Psoas muscle (tissue), 8 donors: Measurements from ENCODE around the gene THAP4. TPM values are rescaled to one million over a fixed set of nuclear protein-coding genes. Genes with fewer than 3 reads are reported as not detected.

Experiments used
- ATAC-seq, 4 donors: fragments of 200-7000 bp; cut with Tn5 transposase; one replicate each; pipeline ENCODE4 v1.9.1; 2020; ENCODE audit warnings: moderate library complexity in 3 of 4, mild to moderate bottlenecking in 2 of 4
- DNase-seq, 2 donors: peaks; one replicate each; pipeline ENCODE4 v3.0.0-alpha.2; 2020
- H3K27ac ChIP-seq: fragments of 200-600 bp; one replicate; pipeline ENCODE4 v1.8.0; 2022
- H3K27me3 ChIP-seq, 3 donors: fragments of 200-600 bp in 1 of 3; one replicate each; pipeline versions ENCODE4 v1.6.1 to v1.8.0; 2013 to 2022; ENCODE audit warnings: low read length in 2 of 3, mild to moderate bottlenecking in 2 of 3, moderate library complexity in 1 of 3; ENCODE audit not compliant: insufficient read depth in 3 of 3
- H3K36me3 ChIP-seq, 2 donors: fragments of 200-600 bp in 1 of 2; one replicate each; pipeline versions ENCODE4 v1.6.1 to v1.8.0; 2013 to 2022; ENCODE audit warnings: low read depth in 1 of 2, mild to moderate bottlenecking in 1 of 2, moderate library complexity in 1 of 2; ENCODE audit not compliant: insufficient read depth in 1 of 2
- H3K4me1 ChIP-seq: fragments of 200-600 bp; one replicate; pipeline ENCODE4 v1.8.0; 2022
- H3K4me3 ChIP-seq: fragments of 200-600 bp; one replicate; pipeline ENCODE4 v1.8.0; 2022; ENCODE audit warnings: mild to moderate bottlenecking
- H3K9me3 ChIP-seq: fragments of 200-600 bp; one replicate; pipeline ENCODE4 v1.8.0; 2022
- WGBS, 3 donors: extraction: QIAGEN DNeasy Blood & Tissue Kit; methylation state at CpG; one replicate each; pipeline versions ENCODE4 v1.1.6 to v1.1.7; 2013; 5-methylcytosine and 5-hydroxymethylcytosine counted together
- intact Hi-C, 2 donors: fragments of 100-400 bp; cut with DNase I; formaldehyde crosslinking; loops; one replicate each; pipeline versions ENCODE4 v1.11.0 to v1.14.2; 2022
- polyA plus RNA-seq, 3 donors: library from polyadenylated mRNA; stranded (reverse); fragments of 200-250 nt; gene quantifications; one replicate each; pipeline ENCODE4 v1.2.3, GENCODE V29; 2013
- total RNA-seq, 4 donors: library from RNA; stranded (reverse); fragmentation: NEBNext Ultra II Directional in 2 of 4; extraction: Animal tissue kit (Norgen Biotek cat#: 25700) in 2 of 4; gene quantifications; one replicate each; pipeline versions ENCODE4 v1.2.1 to v1.2.4, GENCODE V29; 2021 to 2023
- TF ChIP-seq, protein P1 (sequence below): fragments of 200-600 bp; IDR thresholded peaks from one replicate; pipeline ENCODE4 v1.8.0; 2022; ENCODE audit warnings: antibody characterized with exemption
- donor health status: healthy with polysubstance abuse.
- donor health status: DM: no; HTN: no; CAD: no; lungs with moderate emphysema.
- donor health status: Bipolar disorder and iron deficiency.
- donor health status: healthy.
- donor health status: DM: yes; HTN: yes; CAD: no.
- donor health status: DM: no; HTN: no; CAD: no.
- donor health status: DM: no; HTN: no; CAD: no.
- donor health status: DM: yes; HTN: yes; CAD: no.

The THAP4 gene
- total and polyA plus RNA-seq, 7 donors = 64.9 to 133 (median 89.6) TPM

DNA sequence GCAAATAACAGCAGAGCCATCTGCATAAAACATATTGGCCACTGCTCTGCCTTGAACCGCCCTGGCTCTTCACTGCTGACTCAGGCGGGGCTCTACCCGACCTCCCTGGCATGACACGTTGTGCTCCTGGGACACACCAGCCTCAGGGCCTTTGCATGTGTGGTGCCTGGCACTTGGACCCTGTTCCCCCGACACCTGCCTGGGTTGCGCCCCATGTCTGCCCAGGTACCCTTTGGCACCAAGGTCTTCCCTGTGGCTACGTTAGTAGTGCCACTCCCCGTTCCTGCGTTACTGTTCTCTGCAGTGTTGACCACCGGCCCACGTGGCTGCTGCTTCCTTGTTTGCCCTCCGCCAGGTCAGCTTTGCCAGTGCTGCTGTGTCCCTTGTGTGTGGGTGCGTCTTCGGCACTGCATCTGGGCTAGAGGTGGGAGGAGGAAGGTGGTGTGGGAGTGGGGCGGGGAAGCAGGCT lies 20.9 kb upstream of the THAP4 start:
- no peaks in the 10 kb centered on the region for H3K27me3 ChIP-seq
- TF ChIP-seq, protein P1, sequence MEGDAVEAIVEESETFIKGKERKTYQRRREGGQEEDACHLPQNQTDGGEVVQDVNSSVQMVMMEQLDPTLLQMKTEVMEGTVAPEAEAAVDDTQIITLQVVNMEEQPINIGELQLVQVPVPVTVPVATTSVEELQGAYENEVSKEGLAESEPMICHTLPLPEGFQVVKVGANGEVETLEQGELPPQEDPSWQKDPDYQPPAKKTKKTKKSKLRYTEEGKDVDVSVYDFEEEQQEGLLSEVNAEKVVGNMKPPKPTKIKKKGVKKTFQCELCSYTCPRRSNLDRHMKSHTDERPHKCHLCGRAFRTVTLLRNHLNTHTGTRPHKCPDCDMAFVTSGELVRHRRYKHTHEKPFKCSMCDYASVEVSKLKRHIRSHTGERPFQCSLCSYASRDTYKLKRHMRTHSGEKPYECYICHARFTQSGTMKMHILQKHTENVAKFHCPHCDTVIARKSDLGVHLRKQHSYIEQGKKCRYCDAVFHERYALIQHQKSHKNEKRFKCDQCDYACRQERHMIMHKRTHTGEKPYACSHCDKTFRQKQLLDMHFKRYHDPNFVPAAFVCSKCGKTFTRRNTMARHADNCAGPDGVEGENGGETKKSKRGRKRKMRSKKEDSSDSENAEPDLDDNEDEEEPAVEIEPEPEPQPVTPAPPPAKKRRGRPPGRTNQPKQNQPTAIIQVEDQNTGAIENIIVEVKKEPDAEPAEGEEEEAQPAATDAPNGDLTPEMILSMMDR = no peak
- no peak for DNase-seq
- H3K36me3 ChIP-seq = peaks cover 3 to 86% of the 10 kb centered on the region in 2 donors
- H3K9me3 ChIP-seq = no peaks in the 10 kb centered on the region
- no peak overlapping the region for H3K4me3 ChIP-seq
- H3K4me1 ChIP-seq = no peaks in the 10 kb centered on the region
- WGBS, 3 donors = 87 to 91% (median 88%) methylated on average over 15 of the region's 15 CpGs
- no peak for ATAC-seq
- no peak overlapping the region for H3K27ac ChIP-seq
- intact Hi-C loops = no loop called here

DNA sequence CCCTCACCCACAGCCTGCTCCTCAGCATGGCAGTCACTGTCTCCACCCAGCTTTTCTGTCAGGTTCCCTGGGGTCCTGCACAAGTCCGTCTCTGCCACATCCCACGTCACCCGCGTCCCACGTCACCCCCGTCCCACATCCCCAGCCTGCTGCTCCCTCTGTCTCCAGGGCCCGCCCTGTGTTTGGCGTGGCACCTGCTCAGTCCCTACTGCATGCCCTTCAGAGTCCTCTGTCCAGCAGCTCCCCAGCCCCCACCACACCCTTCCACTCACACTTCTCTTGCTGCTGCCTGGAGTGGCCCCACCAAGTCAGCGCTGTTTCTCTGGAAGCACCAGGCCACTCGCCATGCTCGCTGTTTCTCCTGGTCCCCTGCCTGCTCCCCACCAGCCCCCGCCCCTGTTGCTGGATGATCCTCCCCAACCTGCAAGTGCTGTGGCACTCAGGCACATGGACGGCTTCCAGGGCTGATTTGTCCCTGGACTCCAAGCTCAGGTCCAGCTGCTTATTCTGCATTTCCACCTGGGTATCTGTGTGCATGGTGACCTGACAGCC lies 19.3 kb upstream of the THAP4 start:
- H3K36me3 ChIP-seq = peaks cover 0 to 90% of the 10 kb centered on the region in 2 donors

DNA sequence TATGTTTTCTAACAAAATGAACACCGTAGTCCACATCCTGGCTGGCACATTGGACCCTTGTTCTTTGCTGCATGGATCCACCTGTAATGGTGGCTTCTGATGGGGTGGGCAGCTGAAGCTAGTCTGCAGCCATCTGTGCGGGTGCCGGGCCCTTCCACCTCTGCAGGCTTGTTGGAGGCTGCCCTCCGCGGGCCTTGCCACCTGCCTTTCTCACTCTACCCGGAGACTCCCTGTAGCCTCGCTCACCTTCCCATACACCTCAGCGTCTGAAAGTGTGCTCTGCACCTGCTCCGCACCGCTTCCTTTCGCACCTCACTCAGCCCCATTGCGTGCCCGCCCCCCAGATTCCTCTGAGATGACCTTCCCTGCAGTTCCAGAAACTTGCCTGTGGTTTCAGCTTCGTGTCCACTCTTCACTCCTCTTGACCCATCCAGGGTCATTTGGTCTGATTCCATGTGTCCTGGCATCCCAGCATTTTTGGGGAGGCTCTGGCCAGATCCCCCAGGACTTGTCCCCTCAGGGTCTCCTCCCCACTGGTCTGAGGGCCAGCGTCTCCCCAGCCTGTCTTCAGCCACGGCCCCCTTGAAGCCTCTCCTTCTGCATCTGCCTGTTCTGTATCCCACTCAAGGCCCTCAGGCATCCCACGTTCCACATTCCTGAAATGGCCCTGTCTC lies 18.7 kb upstream of the THAP4 start:
- Histone ChIP-seq H3K36me3 (peaks cover 0 to 88% of the 10 kb centered on the region in 2 donors), H3K4me1 (no peaks in the 10 kb centered on the region), H3K9me3 (no peaks in the 10 kb centered on the region), H3K4me3 (no peak overlapping the region), H3K27ac (no peak overlapping the region), H3K27me3 (no peaks in the 10 kb centered on the region)
- no peak for DNase-seq
- TF ChIP-seq, protein P1 = no peak
- no peak for ATAC-seq
- WGBS, 3 donors = 89 to 95% (median 93%) methylated on average over 17 of the region's 17 CpGs
- intact Hi-C loops = no loop called here

More for the DNA sequence above, 19.3 kb upstream of the THAP4 start:
- H3K4me3 ChIP-seq = no peak overlapping the region
- no peaks in the 10 kb centered on the region for H3K4me1 ChIP-seq
- DNase-seq = no peak
- no peaks in the 10 kb centered on the region for H3K27me3 ChIP-seq
- TF ChIP-seq, protein P1 = no peak
- H3K9me3 ChIP-seq = no peaks in the 10 kb centered on the region
- intact Hi-C loops = no loop called here
- WGBS, 3 donors = 90 to 94% (median 94%) methylated on average over 13 of the region's 13 CpGs
- ATAC-seq = no peak
- no peak overlapping the region for H3K27ac ChIP-seq

DNA sequence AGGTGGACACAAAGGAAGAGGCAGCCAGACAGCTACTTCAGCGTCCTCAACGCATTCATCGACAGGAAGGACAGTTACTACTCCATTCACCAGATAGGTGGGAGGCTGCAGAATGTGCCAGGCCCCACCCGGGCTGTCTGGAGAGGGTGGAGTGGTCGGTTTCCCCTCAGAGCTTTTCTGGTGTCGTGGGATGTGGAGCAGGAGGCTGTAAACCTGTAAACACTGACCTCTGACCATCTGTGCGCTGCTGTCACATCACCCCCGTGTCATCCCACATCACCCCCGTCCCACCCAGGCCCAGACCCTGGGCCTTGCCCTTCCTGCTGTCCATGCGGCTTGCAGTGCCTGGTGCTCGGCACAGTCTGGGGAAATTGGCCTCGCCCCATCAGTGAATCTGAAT lies 17.6 kb upstream of the THAP4 start:
- WGBS, 3 donors = 88 to 89% (median 88%) methylated on average over 12 of the region's 12 CpGs
- intact Hi-C loops = no loop called here
- Histone ChIP-seq H3K4me1 (no peaks in the 10 kb centered on the region), H3K36me3 (peaks cover 0 to 77% of the 10 kb centered on the region in 2 donors), H3K4me3 (no peak overlapping the region), H3K27ac (no peak overlapping the region), H3K27me3 (no peaks in the 10 kb centered on the region), H3K9me3 (no peaks in the 10 kb centered on the region)
- TF ChIP-seq, protein P1 = no peak
- ATAC-seq (no peak), DNase-seq (no peak)
